Measurements from ENCODE around the gene CARD18.

Gene CARD18

DNA sequence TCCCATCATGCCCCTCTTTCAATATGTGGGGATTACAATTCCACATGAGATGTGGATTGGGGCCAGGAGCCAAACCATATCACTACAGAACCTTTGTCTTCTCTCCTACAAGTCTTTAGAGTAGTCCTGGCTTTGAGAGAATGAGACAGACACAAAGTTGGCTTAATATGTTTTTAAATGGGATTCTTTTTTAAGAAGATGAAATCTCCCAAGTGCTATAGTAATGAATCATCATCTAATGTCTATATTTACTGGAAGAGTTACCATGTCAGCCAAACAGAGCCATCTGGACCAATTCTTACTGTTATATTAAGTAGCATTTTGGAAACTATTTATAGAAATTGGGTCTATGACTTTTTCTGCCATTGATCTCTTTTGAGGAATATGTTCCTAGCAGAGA lies 38.1 kb upstream of the CARD18 start:
- no peak overlapping the region for H3K4me3 ChIP-seq (ENCODE audit: low read depth, low read length)
- in situ Hi-C loops (cut with HindIII; ENCODE audit: low sequenced_read_pairs) = no loop called here
- peak; percentile 89 for DNase-seq (ENCODE audit: low read depth, low spot score)
- TF ChIP-seq, protein P1, sequence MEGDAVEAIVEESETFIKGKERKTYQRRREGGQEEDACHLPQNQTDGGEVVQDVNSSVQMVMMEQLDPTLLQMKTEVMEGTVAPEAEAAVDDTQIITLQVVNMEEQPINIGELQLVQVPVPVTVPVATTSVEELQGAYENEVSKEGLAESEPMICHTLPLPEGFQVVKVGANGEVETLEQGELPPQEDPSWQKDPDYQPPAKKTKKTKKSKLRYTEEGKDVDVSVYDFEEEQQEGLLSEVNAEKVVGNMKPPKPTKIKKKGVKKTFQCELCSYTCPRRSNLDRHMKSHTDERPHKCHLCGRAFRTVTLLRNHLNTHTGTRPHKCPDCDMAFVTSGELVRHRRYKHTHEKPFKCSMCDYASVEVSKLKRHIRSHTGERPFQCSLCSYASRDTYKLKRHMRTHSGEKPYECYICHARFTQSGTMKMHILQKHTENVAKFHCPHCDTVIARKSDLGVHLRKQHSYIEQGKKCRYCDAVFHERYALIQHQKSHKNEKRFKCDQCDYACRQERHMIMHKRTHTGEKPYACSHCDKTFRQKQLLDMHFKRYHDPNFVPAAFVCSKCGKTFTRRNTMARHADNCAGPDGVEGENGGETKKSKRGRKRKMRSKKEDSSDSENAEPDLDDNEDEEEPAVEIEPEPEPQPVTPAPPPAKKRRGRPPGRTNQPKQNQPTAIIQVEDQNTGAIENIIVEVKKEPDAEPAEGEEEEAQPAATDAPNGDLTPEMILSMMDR (IDR thresholded peaks at IDR 0.05; ENCODE audit: low read depth, low read length) = no peak

DNA sequence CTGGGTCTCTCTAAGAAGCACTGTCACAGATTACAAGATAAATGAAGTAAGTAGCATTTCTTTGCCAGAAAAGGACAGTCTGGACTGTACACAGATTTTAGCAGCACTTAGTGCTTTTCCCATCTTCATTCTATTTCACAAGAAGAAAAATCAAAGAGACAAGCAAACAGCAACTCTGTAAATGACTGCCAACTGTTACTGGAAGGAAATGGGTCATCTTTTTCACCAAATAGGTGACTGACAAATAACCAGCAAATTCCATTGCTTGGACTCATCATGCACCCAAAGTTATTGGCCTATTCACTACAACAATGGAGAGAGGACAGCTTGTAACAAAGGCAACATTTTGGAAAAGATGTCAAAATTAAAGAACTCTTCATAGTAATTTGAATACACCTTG lies 28.9 kb upstream of the CARD18 start:
- no peak overlapping the region for H3K4me3 ChIP-seq (ENCODE audit: low read depth, low read length)
- DNase-seq (ENCODE audit: low read depth, low spot score) = peak; percentile 18
- in situ Hi-C loops (cut with HindIII; ENCODE audit: low sequenced_read_pairs) = no loop called here
- TF ChIP-seq, protein P1 (IDR thresholded peaks at IDR 0.05; ENCODE audit: low read depth, low read length) = no peak

DNA sequence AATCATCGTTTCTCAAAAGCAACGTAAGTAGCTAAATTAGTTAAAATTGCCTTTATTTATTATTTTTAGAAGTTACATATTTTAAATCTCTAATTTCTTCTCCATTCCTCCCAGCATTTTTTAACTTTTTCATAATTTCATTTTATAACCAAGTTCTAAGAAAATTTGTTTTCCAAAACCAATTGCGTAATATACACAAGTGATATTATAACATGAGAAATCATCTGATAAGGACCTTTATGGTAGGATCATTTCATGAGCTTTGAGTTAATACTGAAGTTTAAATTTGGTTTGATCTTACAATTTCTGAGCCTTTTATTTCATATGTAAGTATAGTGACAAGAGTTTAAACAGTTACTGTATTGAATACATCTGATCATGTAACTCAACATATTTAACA lies 27.7 kb upstream of the CARD18 start:
- no peak overlapping the region for H3K4me3 ChIP-seq (ENCODE audit: low read depth, low read length)
- DNase-seq (ENCODE audit: low read depth, low spot score) = no peak
- in situ Hi-C loops (cut with HindIII; ENCODE audit: low sequenced_read_pairs) = no loop called here
- TF ChIP-seq, protein P1 (IDR thresholded peaks at IDR 0.05; ENCODE audit: low read depth, low read length) = no peak

DNA sequence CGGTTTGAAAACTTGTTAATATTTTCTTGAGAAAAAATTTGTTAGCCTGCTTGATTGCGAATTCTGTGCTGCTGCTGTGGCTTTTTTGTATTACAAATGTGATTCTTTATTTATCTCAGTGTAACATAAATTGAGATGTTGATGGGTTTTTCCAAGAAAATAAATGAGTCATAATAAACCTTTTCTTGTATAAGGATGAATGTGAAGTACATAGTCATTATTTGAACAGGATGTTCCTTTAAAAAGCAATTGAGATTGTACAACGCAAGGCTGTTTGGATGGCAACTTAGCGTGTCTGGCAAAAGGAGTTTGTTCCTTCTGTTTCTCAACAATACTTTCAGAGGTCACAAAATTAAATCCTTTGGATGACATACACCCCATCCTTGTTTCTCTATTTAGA lies 24.6 kb upstream of the CARD18 start:
- in situ Hi-C loops (cut with HindIII; ENCODE audit: low sequenced_read_pairs) = no loop called here
- no peak for DNase-seq (ENCODE audit: low read depth, low spot score)
- TF ChIP-seq, protein P1 (IDR thresholded peaks at IDR 0.05; ENCODE audit: low read depth, low read length) = no peak

DNA sequence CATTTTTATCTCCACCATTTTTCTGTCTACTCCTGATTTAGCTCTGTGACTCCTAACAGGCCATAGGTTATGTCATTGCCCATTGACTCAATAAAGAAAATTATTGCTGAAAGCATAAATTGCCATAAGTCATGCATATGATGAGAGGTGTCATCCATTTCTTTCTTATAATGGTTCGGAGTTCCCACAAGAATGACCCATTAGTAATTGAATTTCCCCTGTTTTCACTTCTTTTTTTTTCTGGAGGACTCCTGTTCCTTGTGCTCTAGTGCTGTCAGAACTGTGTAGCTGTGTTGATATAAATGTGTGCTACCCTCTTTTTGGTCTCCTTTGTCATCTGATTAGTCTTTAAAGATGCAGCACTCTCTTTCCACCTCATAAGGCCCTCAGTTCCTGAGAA lies 22.9 kb upstream of the CARD18 start:
- no peak for DNase-seq (ENCODE audit: low read depth, low spot score)
- H3K4me3 ChIP-seq (ENCODE audit: low read depth, low read length) = no peak overlapping the region
- TF ChIP-seq, protein P1 (IDR thresholded peaks at IDR 0.05; ENCODE audit: low read depth, low read length) = no peak
- in situ Hi-C loops (cut with HindIII; ENCODE audit: low sequenced_read_pairs) = no loop called here

More for the DNA sequence above, 24.6 kb upstream of the CARD18 start:
- no peak overlapping the region for H3K4me3 ChIP-seq (ENCODE audit: low read depth, low read length)

DNA sequence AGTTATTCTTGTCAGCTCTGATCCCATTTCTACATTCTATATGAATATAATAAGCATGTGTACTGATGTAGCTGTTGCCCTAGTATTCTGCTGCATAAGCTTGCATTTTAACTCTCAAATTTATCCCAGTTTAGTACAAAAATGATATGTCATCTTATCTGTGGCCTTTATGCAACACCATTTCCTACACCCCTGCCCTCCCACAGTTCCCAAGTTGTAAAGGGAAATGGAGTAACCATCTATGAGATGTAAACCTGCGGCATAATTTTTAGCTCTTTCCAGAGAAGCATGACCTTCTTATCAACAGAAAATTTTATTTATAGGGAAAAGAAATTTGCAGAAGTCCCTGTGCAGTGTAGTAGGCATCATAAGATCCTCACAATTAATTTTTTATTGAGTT lies 18.9 kb upstream of the CARD18 start:
- H3K4me3 ChIP-seq (ENCODE audit: low read depth, low read length) = no peak overlapping the region
- TF ChIP-seq, protein P1 (IDR thresholded peaks at IDR 0.05; ENCODE audit: low read depth, low read length) = no peak
- DNase-seq (ENCODE audit: low read depth, low spot score) = no peak
- in situ Hi-C loops (cut with HindIII; ENCODE audit: low sequenced_read_pairs) = no loop called here

DNA sequence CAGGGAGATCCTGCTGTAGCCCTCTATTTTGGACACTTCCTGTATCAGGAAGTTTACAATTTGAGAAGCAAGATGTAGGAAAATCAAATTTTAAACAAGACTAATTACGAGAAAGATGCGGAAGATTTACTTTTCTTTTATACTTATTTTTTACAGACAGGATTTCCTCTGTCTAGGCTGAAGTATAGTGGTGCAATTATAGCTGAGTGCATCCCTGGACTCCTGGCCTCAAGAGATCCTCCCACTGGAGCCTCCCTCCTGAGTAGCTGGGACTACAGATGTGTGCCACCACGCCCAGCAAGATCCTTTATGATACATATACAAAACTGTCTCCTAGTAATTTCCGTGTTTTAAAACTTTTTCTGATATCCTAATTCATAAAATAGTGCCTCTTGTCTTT lies 17.2 kb upstream of the CARD18 start:
- no peak overlapping the region for H3K4me3 ChIP-seq (ENCODE audit: low read depth, low read length)
- TF ChIP-seq, protein P1 (IDR thresholded peaks at IDR 0.05; ENCODE audit: low read depth, low read length) = no peak
- in situ Hi-C loops (cut with HindIII; ENCODE audit: low sequenced_read_pairs) = no loop called here
- DNase-seq (ENCODE audit: low read depth, low spot score) = no peak

Data from astrocyte of the spinal cord (primary cell).